ENCODE measurements around the gene ADAMTS2. TPM values are rescaled to one million over a fixed set of nuclear protein-coding genes. Genes with fewer than 3 reads are reported as not detected.

The ADAMTS2 gene
- polyA plus RNA-seq, 3 donors: 0.74 to 2.3 TPM; not detected in 1

GRCh38 chr5:179271821-179272325, 73.4 kb downstream of the ADAMTS2 start:
- no peaks in the 10 kb centered on the region for H3K9me3 Mint-ChIP-seq
- no peaks in the 10 kb centered on the region for H3K36me3 Mint-ChIP-seq
- no peak for DNase-seq
- no peaks in the 10 kb centered on the region for H3K79me2 ChIP-seq (ENCODE audit: insufficient read depth, low read length)
- H3K9me3 ChIP-seq (replicated peaks in 1 of 2; ENCODE audit: control insufficient read depth in 1 of 2, insufficient read depth in 1 of 2, low read length in 2 of 2): no peaks in the 10 kb centered on the region
- intact Hi-C loops (cut with micrococcal nuclease): no loop called here
- no peak overlapping the region for H3K27ac ChIP-seq (ENCODE audit: low read depth in 1 of 2, low read length in 2 of 2)
- no peak overlapping the region for H2AFZ ChIP-seq (ENCODE audit: insufficient read depth, low read depth, low read length, poor library complexity, severe bottlenecking)
- H4K20me1 ChIP-seq (ENCODE audit: insufficient read depth, low read length): no peaks in the 10 kb centered on the region
- H3K4me1 Mint-ChIP-seq: no peaks in the 10 kb centered on the region
- peaks cover 0 to 7% (median 4%) of the 10 kb centered on the region in 3 donors for H3K27me3 Mint-ChIP-seq (ENCODE audit: low read depth in 3 of 3)
- no peak overlapping the region for H3K9ac ChIP-seq (ENCODE audit: insufficient read depth, low read length, poor library complexity, severe bottlenecking)
- no peak overlapping the region for H3K4me3 ChIP-seq (replicated peaks in 1 of 3; ENCODE audit: low read depth in 2 of 3, low read length in 3 of 3)
- no peak overlapping the region for H3K4me2 ChIP-seq (replicated peaks; ENCODE audit: extremely low read depth, low read length, poor library complexity, severe bottlenecking)
- H3K4me1 ChIP-seq (ENCODE audit: control insufficient read depth in 1 of 2, insufficient read depth in 2 of 2, low read length in 2 of 2): no peaks in the 10 kb centered on the region
- H3K4me3 Mint-ChIP-seq: no peak overlapping the region
- WGBS (ENCODE audit: insufficient coverage): 91% methylated on average over 12 of the region's 13 CpGs
- H3K27me3 ChIP-seq (ENCODE audit: control insufficient read depth in 2 of 2, insufficient read depth in 2 of 2, low read length in 2 of 2): no peaks in the 10 kb centered on the region
- no peak overlapping the region for H3K27ac Mint-ChIP-seq
- no peaks in the 10 kb centered on the region for H3K36me3 ChIP-seq (replicated peaks in 1 of 2; ENCODE audit: control insufficient read depth in 1 of 2, insufficient read depth in 2 of 2, low read length in 2 of 2)
- no peak for TF ChIP-seq CTCF (IDR thresholded peaks at IDR 0.05)

- no peak for DNase-seq
- H3K9ac ChIP-seq (ENCODE audit: insufficient read depth, low read length, poor library complexity, severe bottlenecking): no peak overlapping the region
- Mint-ChIP-seq H3K36me3 (no peaks in the 10 kb centered on the region), H3K27me3 (ENCODE audit: low read depth in 3 of 3) (peaks cover 0 to 7% (median 6%) of the 10 kb centered on the region in 3 donors), H3K9me3 (no peaks in the 10 kb centered on the region), H3K4me3 (no peak overlapping the region), H3K27ac (no peak overlapping the region), H3K4me1 (no peaks in the 10 kb centered on the region)
- intact Hi-C loops (cut with micrococcal nuclease): no loop called here
- H3K4me2 ChIP-seq (replicated peaks; ENCODE audit: extremely low read depth, low read length, poor library complexity, severe bottlenecking): no peak overlapping the region
- no peaks in the 10 kb centered on the region for H4K20me1 ChIP-seq (ENCODE audit: insufficient read depth, low read length)
- no peak overlapping the region for H2AFZ ChIP-seq (ENCODE audit: insufficient read depth, low read depth, low read length, poor library complexity, severe bottlenecking)
- no peaks in the 10 kb centered on the region for H3K9me3 ChIP-seq (replicated peaks in 1 of 2; ENCODE audit: control insufficient read depth in 1 of 2, insufficient read depth in 1 of 2, low read length in 2 of 2)
- H3K36me3 ChIP-seq (replicated peaks in 1 of 2; ENCODE audit: control insufficient read depth in 1 of 2, insufficient read depth in 2 of 2, low read length in 2 of 2): no peaks in the 10 kb centered on the region
- no peak overlapping the region for H3K4me3 ChIP-seq (replicated peaks in 1 of 3; ENCODE audit: low read depth in 2 of 3, low read length in 3 of 3)
- no peaks in the 10 kb centered on the region for H3K79me2 ChIP-seq (ENCODE audit: insufficient read depth, low read length)
- H3K27ac ChIP-seq (ENCODE audit: low read depth in 1 of 2, low read length in 2 of 2): no peak overlapping the region
- WGBS (ENCODE audit: insufficient coverage): 87% methylated on average over 6 of the region's 8 CpGs
- TF ChIP-seq CTCF (IDR thresholded peaks at IDR 0.05): no peak
- no peaks in the 10 kb centered on the region for H3K4me1 ChIP-seq (ENCODE audit: control insufficient read depth in 1 of 2, insufficient read depth in 2 of 2, low read length in 2 of 2)
- H3K27me3 ChIP-seq (ENCODE audit: control insufficient read depth in 2 of 2, insufficient read depth in 2 of 2, low read length in 2 of 2): no peaks in the 10 kb centered on the region
Measured at GRCh38 chr5:179271428-179271734, 73.9 kb downstream of the ADAMTS2 start.
